GM19193 (cell line): ENCODE data around the gene MRPL43.

Experiments
- POLR2A ChIP-seq: IDR thresholded peaks from 4 replicates; pipeline ENCODE4 v1.6.1; 2011; ENCODE audit not compliant: insufficient read depth, insufficient read length; ENCODE audit errors: extremely low read depth

MRPL43 gene

GRCh38 chr10:100982916-100983830, 4.1 kb downstream of the MRPL43 start:
- no peak for TF ChIP-seq POLR2A

GRCh38 chr10:100981178-100981772, 6.0 kb downstream of the MRPL43 start:
- TF ChIP-seq POLR2A = no peak

DNA sequence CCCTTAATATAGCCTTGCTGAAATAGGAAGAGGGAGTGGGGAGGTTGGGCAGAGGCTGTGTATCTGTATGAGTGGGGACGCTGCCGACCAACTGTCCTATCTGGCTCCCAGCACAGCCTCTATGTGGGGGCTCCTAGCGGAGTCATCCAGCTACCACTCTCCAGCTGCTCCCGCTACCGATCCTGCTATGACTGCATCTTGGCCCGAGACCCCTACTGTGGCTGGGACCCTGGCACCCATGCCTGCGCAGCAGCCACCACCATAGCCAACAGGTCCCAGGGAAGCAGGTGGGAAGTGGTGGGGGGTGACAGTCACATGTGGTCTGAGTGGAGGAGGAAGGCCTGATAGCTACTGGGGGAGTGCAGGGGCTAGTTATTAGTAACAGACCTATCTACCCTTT, 6.6 kb downstream of the MRPL43 start:
- TF ChIP-seq POLR2A = no peak

- no peak for TF ChIP-seq POLR2A
Measured at GRCh38 chr10:100980311-100980710, 7.0 kb downstream of the MRPL43 start.

DNA sequence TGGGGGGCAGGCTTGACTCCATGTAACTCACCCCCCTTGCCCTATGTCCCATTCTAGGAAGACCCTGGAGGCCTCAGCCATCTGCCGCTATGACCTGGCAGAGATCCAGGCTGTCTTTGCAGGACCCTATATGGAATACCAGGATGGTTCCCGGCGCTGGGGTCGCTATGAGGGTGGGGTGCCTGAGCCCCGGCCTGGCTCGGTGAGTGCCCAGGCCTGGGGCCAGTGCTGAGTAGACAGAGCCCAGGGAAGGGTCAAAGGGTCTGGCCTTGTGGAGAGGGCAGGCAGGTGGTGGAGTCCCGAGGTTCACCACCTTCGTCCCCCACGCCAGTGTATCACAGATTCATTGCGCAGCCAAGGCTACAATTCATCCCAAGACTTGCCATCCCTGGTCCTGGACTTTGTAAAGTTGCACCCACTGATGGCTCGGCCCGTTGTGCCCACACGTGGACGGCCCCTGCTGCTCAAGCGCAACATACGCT, 7.5 kb downstream of the MRPL43 start:
- no peak for TF ChIP-seq POLR2A

GRCh38 chr10:100978901-100979195, 8.4 kb downstream of the MRPL43 start:
- no peak for TF ChIP-seq POLR2A

GRCh38 chr10:100978121-100978900, 9.0 kb downstream of the MRPL43 start:
- TF ChIP-seq POLR2A = no peak

GRCh38 chr10:100977436-100977835, 9.9 kb downstream of the MRPL43 start:
- TF ChIP-seq POLR2A = no peak

GRCh38 chr10:100976906-100977305, 10.4 kb downstream of the MRPL43 start:
- TF ChIP-seq POLR2A = no peak

- no peak for TF ChIP-seq POLR2A
Measured at GRCh38 chr10:100972904-100973535, 14.3 kb downstream of the MRPL43 start.

DNA sequence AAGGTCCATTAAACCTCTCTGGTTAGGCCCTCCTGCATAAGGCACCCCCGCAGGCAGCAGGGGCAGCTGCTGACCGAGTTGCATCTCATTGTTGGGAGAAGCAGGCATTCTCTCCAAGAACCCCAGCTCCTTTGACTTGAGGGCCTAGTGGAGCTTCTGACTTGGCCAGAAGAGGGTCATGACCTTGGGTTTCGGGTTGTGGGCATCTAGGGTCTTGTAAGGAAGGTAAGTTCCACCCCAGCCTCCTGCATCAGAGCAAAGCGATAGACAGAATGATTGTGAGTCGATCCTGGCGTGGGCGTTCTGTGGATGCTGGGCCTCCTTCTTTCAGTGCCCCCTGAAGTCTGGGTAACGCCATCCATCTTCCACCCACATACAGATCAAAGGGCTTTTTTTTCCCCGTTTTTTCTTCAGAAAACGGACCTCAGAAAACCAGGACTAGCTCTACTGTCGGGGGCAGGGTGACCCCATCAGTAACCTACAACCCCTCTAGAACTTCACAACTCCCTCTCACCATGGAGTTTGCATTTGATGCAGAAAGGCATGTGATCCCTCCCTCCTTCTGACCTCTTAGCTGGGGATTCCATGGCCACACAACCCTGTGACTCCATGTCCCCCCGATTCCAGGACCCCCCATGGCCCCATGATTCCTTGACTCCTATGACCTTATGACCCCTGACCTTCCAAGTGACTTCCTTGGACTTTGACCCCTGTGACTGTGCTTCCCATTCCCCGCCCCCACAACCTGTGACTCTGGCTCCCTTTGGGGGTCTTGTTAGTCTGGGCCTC, 15.0 kb downstream of the MRPL43 start:
- no peak for TF ChIP-seq POLR2A

DNA sequence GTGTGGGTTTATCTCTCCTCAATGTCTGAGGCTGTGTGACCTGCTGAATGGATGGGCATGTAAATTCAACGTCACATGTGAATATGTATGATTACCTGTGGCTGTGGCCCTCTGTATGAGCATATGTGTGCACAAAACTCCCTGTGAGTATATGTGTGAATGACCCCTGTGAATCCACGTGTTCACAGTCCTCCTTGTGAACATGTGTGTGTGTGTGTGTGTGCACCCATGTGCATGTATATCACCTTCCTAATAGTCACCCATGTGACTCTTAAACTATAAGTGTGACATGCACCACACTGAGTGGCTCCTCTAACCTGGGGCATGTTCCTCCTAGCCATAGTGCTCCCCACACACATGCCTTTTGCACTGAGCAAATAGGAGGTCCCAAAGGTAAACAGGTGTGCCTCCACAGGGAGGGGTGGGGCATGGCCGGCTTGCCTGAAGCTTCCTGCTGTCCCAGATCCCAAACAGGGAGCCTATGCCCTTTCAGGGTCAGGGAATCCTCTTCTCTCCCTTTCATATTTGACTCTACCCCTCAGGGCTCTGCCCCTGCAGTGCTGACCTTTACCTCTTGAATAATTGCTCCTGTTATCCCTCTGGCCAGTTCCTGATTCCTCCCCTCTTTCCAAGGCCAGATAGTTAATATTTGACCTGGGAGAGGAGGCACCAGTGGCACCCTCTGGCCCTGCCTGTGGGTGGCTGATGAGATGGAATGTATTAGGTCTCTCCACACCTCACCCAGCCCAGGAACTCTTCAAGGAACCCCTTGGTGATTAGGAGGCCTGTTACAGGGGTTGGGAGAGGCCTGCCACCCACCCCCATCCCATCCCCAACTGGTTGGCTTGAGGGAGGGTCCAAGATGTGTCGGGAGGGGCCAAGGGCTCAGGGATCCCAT, 16.1 kb downstream of the MRPL43 start:
- TF ChIP-seq POLR2A = no peak
